Suprapubic skin (tissue), 4 donors: ENCODE results near the gene MLLT10.

Source experiments
- CTCF ChIP-seq, 2 donors: fragments of 200-600 bp in 1 of 2; fragments of 450-650 bp in 1 of 2; sonication (generic) in 1 of 2; IDR thresholded peaks; one replicate each; pipeline ENCODE4 v1.5.1; 2016 to 2019; ENCODE audit warnings: antibody characterized with exemption in 2 of 2, mild to moderate bottlenecking in 1 of 2, moderate library complexity in 1 of 2
- EP300 ChIP-seq: sonication (generic); formaldehyde crosslinking; IDR thresholded peaks from one replicate; pipeline ENCODE4 v1.6.1; 2017; ENCODE audit warnings: antibody characterized with exemption
- POLR2A ChIP-seq, 2 donors: fragments of 450-650 bp; IDR thresholded peaks; one replicate each; pipeline ENCODE4 v1.6.1; 2017; ENCODE audit warnings: antibody characterized with exemption in 2 of 2, mild to moderate bottlenecking in 2 of 2, moderate library complexity in 2 of 2
- POLR2AphosphoS5 ChIP-seq, 3 donors: sonication (generic); formaldehyde crosslinking; IDR thresholded peaks; one replicate each; pipeline ENCODE4 v1.6.1; 2017; ENCODE audit warnings: antibody characterized with exemption in 3 of 3

GRCh38 chr10:21668831-21669230, 134.8 kb downstream of the MLLT10 start:
- TF ChIP-seq CTCF (IDR thresholded peaks at IDR 0.05), result no peak
- no peak for TF ChIP-seq POLR2A (IDR thresholded peaks at IDR 0.05)
- no peak for TF ChIP-seq POLR2AphosphoS5 (IDR thresholded peaks at IDR 0.05)
- TF ChIP-seq EP300, result no peak
